ENCODE data around the gene SMAD7.

GRCh38 chr18:48921305-48922225 lies 29.2 kb downstream of the SMAD7 start:
- TF ChIP-seq BCL11A (IDR thresholded peaks at IDR 0.05; ENCODE audit: low read depth, low read length) (no peak), CTCF (IDR thresholded peaks at IDR 0.05 in 2 of 3, conservative IDR thresholded peaks at IDR 0.05 in 1 of 3; ENCODE audit: control insufficient read depth in 2 of 3, extremely low read depth in 1 of 3, insufficient read depth in 1 of 3, low read depth in 3 of 3, low read length in 3 of 3) (no peak), POLR2AphosphoS2 (IDR thresholded peaks at IDR 0.05; ENCODE audit: low read depth, low read length) (no peak), POLR2A (IDR thresholded peaks at IDR 0.05; ENCODE audit: low read depth, low read length) (no peak), EZH2 (IDR thresholded peaks at IDR 0.05; ENCODE audit: borderline replicate concordance, control insufficient read depth, low read depth, low read length) (no peak), USF2 (IDR thresholded peaks at IDR 0.05; ENCODE audit: borderline replicate concordance, low read depth, low read length) (no peak), RELA (IDR thresholded peaks at IDR 0.05; ENCODE audit: borderline replicate concordance, partially characterized antibody) (no peak), RBBP5 (conservative IDR thresholded peaks at IDR 0.05) (no peak), CHD4 (IDR thresholded peaks at IDR 0.05) (no peak)
- TF ChIP-seq, protein P1, sequence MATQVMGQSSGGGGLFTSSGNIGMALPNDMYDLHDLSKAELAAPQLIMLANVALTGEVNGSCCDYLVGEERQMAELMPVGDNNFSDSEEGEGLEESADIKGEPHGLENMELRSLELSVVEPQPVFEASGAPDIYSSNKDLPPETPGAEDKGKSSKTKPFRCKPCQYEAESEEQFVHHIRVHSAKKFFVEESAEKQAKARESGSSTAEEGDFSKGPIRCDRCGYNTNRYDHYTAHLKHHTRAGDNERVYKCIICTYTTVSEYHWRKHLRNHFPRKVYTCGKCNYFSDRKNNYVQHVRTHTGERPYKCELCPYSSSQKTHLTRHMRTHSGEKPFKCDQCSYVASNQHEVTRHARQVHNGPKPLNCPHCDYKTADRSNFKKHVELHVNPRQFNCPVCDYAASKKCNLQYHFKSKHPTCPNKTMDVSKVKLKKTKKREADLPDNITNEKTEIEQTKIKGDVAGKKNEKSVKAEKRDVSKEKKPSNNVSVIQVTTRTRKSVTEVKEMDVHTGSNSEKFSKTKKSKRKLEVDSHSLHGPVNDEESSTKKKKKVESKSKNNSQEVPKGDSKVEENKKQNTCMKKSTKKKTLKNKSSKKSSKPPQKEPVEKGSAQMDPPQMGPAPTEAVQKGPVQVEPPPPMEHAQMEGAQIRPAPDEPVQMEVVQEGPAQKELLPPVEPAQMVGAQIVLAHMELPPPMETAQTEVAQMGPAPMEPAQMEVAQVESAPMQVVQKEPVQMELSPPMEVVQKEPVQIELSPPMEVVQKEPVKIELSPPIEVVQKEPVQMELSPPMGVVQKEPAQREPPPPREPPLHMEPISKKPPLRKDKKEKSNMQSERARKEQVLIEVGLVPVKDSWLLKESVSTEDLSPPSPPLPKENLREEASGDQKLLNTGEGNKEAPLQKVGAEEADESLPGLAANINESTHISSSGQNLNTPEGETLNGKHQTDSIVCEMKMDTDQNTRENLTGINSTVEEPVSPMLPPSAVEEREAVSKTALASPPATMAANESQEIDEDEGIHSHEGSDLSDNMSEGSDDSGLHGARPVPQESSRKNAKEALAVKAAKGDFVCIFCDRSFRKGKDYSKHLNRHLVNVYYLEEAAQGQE (IDR thresholded peaks at IDR 0.05; ENCODE audit: low read depth, low read length), result no peak
